Measurements from ENCODE around the gene KCNK6. TPM values are rescaled to one million over a fixed set of nuclear protein-coding genes. Genes with fewer than 3 reads are reported as not detected.

The KCNK6 gene
- total RNA-seq, 1 experiment from 2014 or later = 18.3 TPM

DNA sequence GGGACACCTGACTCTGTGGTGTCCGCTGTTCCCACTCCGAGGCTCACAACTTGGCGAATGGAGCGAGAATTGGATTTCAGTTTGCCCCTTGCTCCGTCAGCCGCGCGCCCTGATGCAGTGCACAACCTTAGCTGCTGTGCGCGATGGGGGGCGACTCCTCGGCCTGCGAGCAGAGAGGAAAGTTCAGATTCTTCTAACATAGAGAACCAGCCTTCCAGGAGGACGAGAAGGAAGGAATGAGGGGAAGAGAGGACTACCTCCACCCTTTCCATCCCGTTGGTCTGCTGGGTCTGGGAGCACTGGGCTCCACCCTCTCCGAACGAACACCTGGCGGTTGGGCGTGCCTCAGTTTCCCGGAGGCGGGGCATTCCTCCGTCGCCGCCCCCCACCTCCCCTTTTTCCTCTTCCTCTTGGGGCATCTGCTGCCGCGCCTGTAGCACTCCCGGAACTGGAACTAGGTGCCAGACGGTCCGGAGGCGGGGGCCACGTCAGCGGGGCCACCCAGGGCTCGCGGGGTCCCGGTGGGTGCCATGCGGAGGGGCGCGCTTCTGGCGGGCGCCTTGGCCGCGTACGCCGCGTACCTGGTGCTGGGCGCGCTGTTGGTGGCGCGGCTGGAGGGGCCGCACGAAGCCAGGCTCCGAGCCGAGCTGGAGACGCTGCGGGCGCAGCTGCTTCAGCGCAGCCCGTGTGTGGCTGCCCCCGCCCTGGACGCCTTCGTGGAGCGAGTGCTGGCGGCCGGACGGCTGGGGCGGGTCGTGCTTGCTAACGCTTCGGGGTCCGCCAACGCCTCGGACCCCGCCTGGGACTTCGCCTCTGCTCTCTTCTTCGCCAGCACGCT lies at the start of gene KCNK6 (continued):
- 0 out of 2 replicates have a peak, but pooled peaks have one; percentile 71 for TF ChIP-seq ARID4B (CRISPR knock-in tag; IDR thresholded peaks at IDR 0.05; ENCODE audit: borderline replicate concordance)
- TF ChIP-seq ZMAT4 (CRISPR knock-in tag; IDR thresholded peaks at IDR 0.05) = no peak
- no peak for TF ChIP-seq MXD4 (CRISPR knock-in tag; IDR thresholded peaks at IDR 0.05; ENCODE audit: borderline replicate concordance)
- TF ChIP-seq, protein P1, sequence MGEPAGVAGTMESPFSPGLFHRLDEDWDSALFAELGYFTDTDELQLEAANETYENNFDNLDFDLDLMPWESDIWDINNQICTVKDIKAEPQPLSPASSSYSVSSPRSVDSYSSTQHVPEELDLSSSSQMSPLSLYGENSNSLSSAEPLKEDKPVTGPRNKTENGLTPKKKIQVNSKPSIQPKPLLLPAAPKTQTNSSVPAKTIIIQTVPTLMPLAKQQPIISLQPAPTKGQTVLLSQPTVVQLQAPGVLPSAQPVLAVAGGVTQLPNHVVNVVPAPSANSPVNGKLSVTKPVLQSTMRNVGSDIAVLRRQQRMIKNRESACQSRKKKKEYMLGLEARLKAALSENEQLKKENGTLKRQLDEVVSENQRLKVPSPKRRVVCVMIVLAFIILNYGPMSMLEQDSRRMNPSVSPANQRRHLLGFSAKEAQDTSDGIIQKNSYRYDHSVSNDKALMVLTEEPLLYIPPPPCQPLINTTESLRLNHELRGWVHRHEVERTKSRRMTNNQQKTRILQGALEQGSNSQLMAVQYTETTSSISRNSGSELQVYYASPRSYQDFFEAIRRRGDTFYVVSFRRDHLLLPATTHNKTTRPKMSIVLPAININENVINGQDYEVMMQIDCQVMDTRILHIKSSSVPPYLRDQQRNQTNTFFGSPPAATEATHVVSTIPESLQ (CRISPR knock-in tag; IDR thresholded peaks at IDR 0.05) = no peak
- TF ChIP-seq ZNF219 (CRISPR knock-in tag; IDR thresholded peaks at IDR 0.05; ENCODE audit: borderline replicate concordance) = peak; percentile 45; the same call in 1 of the 2 replicates
- TF ChIP-seq USF2 (CRISPR knock-in tag; IDR thresholded peaks at IDR 0.05) = no peak
- TF ChIP-seq SMAD4 (CRISPR knock-in tag; IDR thresholded peaks at IDR 0.05) = no peak
- peak; percentile 71; the same call in 1 of the 2 replicates for TF ChIP-seq FOXP4 (CRISPR knock-in tag; IDR thresholded peaks at IDR 0.05)
- 0 out of 2 replicates have a peak, but pooled peaks have one; percentile 15 for TF ChIP-seq GTF2I (CRISPR knock-in tag; conservative IDR thresholded peaks at IDR 0.05)
- no peak for TF ChIP-seq ATF2 (CRISPR knock-in tag; IDR thresholded peaks at IDR 0.05; ENCODE audit: borderline replicate concordance, low read depth)
- TF ChIP-seq, protein P2, sequence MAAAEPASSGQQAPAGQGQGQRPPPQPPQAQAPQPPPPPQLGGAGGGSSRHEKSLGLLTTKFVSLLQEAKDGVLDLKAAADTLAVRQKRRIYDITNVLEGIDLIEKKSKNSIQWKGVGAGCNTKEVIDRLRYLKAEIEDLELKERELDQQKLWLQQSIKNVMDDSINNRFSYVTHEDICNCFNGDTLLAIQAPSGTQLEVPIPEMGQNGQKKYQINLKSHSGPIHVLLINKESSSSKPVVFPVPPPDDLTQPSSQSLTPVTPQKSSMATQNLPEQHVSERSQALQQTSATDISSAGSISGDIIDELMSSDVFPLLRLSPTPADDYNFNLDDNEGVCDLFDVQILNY (CRISPR knock-in tag; IDR thresholded peaks at IDR 0.05) = 0 out of 2 replicates have a peak, but pooled peaks have one; percentile 19
- no peak for TF ChIP-seq ZNF138 (CRISPR knock-in tag; conservative IDR thresholded peaks at IDR 0.05)
- TF ChIP-seq ZNF416 (CRISPR knock-in tag; IDR thresholded peaks at IDR 0.05) = no peak
- TF ChIP-seq, protein P3, sequence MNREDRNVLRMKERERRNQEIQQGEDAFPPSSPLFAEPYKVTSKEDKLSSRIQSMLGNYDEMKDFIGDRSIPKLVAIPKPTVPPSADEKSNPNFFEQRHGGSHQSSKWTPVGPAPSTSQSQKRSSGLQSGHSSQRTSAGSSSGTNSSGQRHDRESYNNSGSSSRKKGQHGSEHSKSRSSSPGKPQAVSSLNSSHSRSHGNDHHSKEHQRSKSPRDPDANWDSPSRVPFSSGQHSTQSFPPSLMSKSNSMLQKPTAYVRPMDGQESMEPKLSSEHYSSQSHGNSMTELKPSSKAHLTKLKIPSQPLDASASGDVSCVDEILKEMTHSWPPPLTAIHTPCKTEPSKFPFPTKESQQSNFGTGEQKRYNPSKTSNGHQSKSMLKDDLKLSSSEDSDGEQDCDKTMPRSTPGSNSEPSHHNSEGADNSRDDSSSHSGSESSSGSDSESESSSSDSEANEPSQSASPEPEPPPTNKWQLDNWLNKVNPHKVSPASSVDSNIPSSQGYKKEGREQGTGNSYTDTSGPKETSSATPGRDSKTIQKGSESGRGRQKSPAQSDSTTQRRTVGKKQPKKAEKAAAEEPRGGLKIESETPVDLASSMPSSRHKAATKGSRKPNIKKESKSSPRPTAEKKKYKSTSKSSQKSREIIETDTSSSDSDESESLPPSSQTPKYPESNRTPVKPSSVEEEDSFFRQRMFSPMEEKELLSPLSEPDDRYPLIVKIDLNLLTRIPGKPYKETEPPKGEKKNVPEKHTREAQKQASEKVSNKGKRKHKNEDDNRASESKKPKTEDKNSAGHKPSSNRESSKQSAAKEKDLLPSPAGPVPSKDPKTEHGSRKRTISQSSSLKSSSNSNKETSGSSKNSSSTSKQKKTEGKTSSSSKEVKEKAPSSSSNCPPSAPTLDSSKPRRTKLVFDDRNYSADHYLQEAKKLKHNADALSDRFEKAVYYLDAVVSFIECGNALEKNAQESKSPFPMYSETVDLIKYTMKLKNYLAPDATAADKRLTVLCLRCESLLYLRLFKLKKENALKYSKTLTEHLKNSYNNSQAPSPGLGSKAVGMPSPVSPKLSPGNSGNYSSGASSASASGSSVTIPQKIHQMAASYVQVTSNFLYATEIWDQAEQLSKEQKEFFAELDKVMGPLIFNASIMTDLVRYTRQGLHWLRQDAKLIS (CRISPR knock-in tag; IDR thresholded peaks at IDR 0.05; ENCODE audit: borderline replicate concordance) = no peak
- 0 out of 2 replicates have a peak, but pooled peaks have one; percentile 26 for TF ChIP-seq ZNF423 (CRISPR knock-in tag; IDR thresholded peaks at IDR 0.05)
- no peak for TF ChIP-seq ELF4 (CRISPR knock-in tag; IDR thresholded peaks at IDR 0.05; ENCODE audit: low read depth)
- no peak for TF ChIP-seq SMAD3 (CRISPR knock-in tag; IDR thresholded peaks at IDR 0.05; ENCODE audit: borderline replicate concordance)
- peak; percentile 11; the same call in 1 of the 2 replicates for TF ChIP-seq CBFB (CRISPR knock-in tag; IDR thresholded peaks at IDR 0.05; ENCODE audit: low read depth)
- TF ChIP-seq ZNF121 (CRISPR knock-in tag; IDR thresholded peaks at IDR 0.05) = no peak

All from WTC11 (cell line).